Mesothelial cell of epicardium (in vitro differentiated cells): Measurements from ENCODE around the gene LPXN. TPM values are rescaled to one million over a fixed set of nuclear protein-coding genes. Genes with fewer than 3 reads are reported as not detected.

Source experiments
- DNase-seq, 2 experiments: peaks; one replicate each; pipeline ENCODE4 v3.0.0; 2021; ENCODE audit warnings: low spot score in 2 of 2; ENCODE audit not compliant: unreplicated experiment in 2 of 2
- H3K27ac Mint-ChIP-seq: 2 replicates; pipeline ENCODE4 v1.8.0; 2021; ENCODE audit warnings: mixed read lengths
- H3K27me3 Mint-ChIP-seq: 2 replicates; pipeline ENCODE4 v1.8.0; 2021; ENCODE audit warnings: low read depth, mixed read lengths
- H3K36me3 Mint-ChIP-seq: 2 replicates; pipeline ENCODE4 v1.8.0; 2021; ENCODE audit warnings: mixed read lengths
- H3K4me1 Mint-ChIP-seq: 2 replicates; pipeline ENCODE4 v1.8.0; 2021; ENCODE audit warnings: mixed read lengths
- H3K4me3 Mint-ChIP-seq: 2 replicates; pipeline ENCODE4 v1.8.0; 2021; ENCODE audit warnings: mild to moderate bottlenecking, moderate library complexity, mixed read lengths
- H3K9me3 Mint-ChIP-seq: 2 replicates; pipeline ENCODE4 v1.8.0; 2021; ENCODE audit warnings: mixed read lengths
- CTCF ChIP-seq: fragments of 200-600 bp; sonication (generic); IDR thresholded peaks from one replicate; pipeline ENCODE4 v1.5.0; 2021; ENCODE audit warnings: antibody characterized with exemption; ENCODE audit not compliant: unreplicated experiment
- total RNA-seq: library from RNA; stranded (reverse); gene quantifications from 3 replicates; pipeline ENCODE4 v1.2.1, GENCODE V29; 2021

The LPXN gene
- total RNA-seq, 1 donor from 2014 or later = 5.8 TPM

GRCh38 chr11:58606930-58607714, 31.5 kb upstream of the LPXN start:
- no peak for TF ChIP-seq CTCF
- DNase-seq = no peak
- Mint-ChIP-seq H3K9me3 (no peaks in the 10 kb centered on the region), H3K27me3 (no peaks in the 10 kb centered on the region), H3K4me3 (no peak overlapping the region), H3K4me1 (peaks cover 6% of the 10 kb centered on the region), H3K27ac (no peak overlapping the region), H3K36me3 (peaks cover 21% of the 10 kb centered on the region)

- H3K27ac Mint-ChIP-seq = no peak overlapping the region
- no peak for TF ChIP-seq CTCF
- no peak overlapping the region for H3K4me3 Mint-ChIP-seq
- H3K9me3 Mint-ChIP-seq = no peaks in the 10 kb centered on the region
- H3K4me1 Mint-ChIP-seq = peaks cover 6% of the 10 kb centered on the region
- H3K36me3 Mint-ChIP-seq = peaks cover 4% of the 10 kb centered on the region
- no peaks in the 10 kb centered on the region for H3K27me3 Mint-ChIP-seq
- no peak for DNase-seq
Observed at GRCh38 chr11:58600510-58600909, 24.9 kb upstream of the LPXN start.

GRCh38 chr11:58597486-58598144, 22.0 kb upstream of the LPXN start:
- Mint-ChIP-seq H3K9me3 (no peaks in the 10 kb centered on the region), H3K4me3 (no peak overlapping the region), H3K4me1 (peaks cover 8% of the 10 kb centered on the region), H3K27ac (no peak overlapping the region), H3K36me3 (peaks cover 3% of the 10 kb centered on the region), H3K27me3 (no peaks in the 10 kb centered on the region)
- no peak for DNase-seq
- no peak for TF ChIP-seq CTCF

- Mint-ChIP-seq H3K27ac (no peak overlapping the region), H3K4me1 (peaks cover 8% of the 10 kb centered on the region), H3K27me3 (no peaks in the 10 kb centered on the region), H3K9me3 (no peaks in the 10 kb centered on the region), H3K36me3 (peaks cover 7% of the 10 kb centered on the region), H3K4me3 (no peak overlapping the region)
- no peak for DNase-seq
- no peak for TF ChIP-seq CTCF
Observed at GRCh38 chr11:58596621-58597020, 21.0 kb upstream of the LPXN start.

GRCh38 chr11:58594826-58595225, 19.2 kb upstream of the LPXN start:
- no peak for DNase-seq
- peaks cover 7% of the 10 kb centered on the region for H3K36me3 Mint-ChIP-seq
- peak overlapping the region; percentile 22 for H3K27ac Mint-ChIP-seq
- no peaks in the 10 kb centered on the region for H3K27me3 Mint-ChIP-seq
- H3K4me1 Mint-ChIP-seq = peaks cover 8% of the 10 kb centered on the region
- H3K9me3 Mint-ChIP-seq = no peaks in the 10 kb centered on the region
- H3K4me3 Mint-ChIP-seq = no peak overlapping the region
- no peak for TF ChIP-seq CTCF
